AG04450 (cell line): ENCODE measurements around the gene NAA15. TPM values are rescaled to one million over a fixed set of nuclear protein-coding genes. Genes with fewer than 3 reads are reported as not detected.

Experiments used
- CTCF ChIA-PET: fragments of 300-600, 350-600 bp; formaldehyde crosslinking; extraction: SDS; loops from one replicate; lab custom pipeline; 2022; ENCODE audit warnings: antibody characterized with exemption, inconsistent platforms; lab: Charles Lee
- POLR2A ChIA-PET: fragments of 350-600 bp; formaldehyde crosslinking; extraction: SDS; loops from one replicate; lab custom pipeline; 2021; ENCODE audit warnings: antibody characterized with exemption, inconsistent platforms; lab: Yijun Ruan, JAX
- DNase-seq: peaks from one replicate; pipeline ENCODE4 v3.0.0-alpha.2; 2011; ENCODE audit warnings: low read depth, low spot score
- H3K27ac ChIP-seq: one replicate; pipeline ENCODE4 v1.5.1; 2012; ENCODE audit warnings: low read depth, low read length, control low read depth
- H3K27me3 ChIP-seq: one replicate; pipeline ENCODE4 v1.6.0; 2012; ENCODE audit warnings: low read length; ENCODE audit not compliant: control insufficient read depth, insufficient read depth
- H3K4me3 ChIP-seq: 2 replicates; pipeline ENCODE4 v1.5.1; 2011; ENCODE audit warnings: mild to moderate bottlenecking, low read depth, low read length, control low read depth
- H3K9me3 ChIP-seq: 2 replicates; pipeline ENCODE4 v1.5.1; 2012; ENCODE audit warnings: low read length; ENCODE audit not compliant: control insufficient read depth, insufficient read depth
- polyA plus RNA-seq: library from polyadenylated mRNA; depleted of rRNA; stranded (reverse); fragments of >200 nt; gene quantifications from 2 replicates; pipeline ENCODE4 v1.2.3, GENCODE V29; 2011
- TF ChIP-seq, protein P1 (sequence below): IDR thresholded peaks from 2 replicates; pipeline ENCODE4 v1.5.1; 2011; ENCODE audit warnings: low read depth, low read length, control low read depth, inconsistent platforms

NAA15 gene
- polyA plus RNA-seq, 1 experiment, result 30.2 TPM

DNA sequence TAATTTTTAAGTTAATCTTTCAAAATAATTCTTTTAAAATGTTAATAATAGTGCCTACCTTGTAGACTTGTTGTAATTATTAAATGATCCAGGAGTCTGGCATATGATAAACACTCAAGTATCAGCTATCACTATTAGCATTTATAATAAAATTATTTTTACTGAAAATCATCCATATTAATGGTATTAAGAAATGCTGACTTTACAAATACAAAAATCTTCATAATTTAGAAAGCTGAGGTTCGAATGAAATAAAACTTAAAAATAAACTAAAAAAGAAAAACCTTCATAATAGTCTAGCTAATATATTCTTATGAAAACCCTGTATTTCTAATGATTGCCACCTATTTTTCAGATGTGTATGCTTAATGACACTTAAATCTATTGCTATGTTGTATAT lies 26.5 kb upstream of the NAA15 start:
- Histone ChIP-seq H3K9me3 (no peaks in the 10 kb centered on the region), H3K4me3 (no peak overlapping the region), H3K27ac (no peak overlapping the region), H3K27me3 (no peaks in the 10 kb centered on the region)
- TF ChIP-seq, protein P1, sequence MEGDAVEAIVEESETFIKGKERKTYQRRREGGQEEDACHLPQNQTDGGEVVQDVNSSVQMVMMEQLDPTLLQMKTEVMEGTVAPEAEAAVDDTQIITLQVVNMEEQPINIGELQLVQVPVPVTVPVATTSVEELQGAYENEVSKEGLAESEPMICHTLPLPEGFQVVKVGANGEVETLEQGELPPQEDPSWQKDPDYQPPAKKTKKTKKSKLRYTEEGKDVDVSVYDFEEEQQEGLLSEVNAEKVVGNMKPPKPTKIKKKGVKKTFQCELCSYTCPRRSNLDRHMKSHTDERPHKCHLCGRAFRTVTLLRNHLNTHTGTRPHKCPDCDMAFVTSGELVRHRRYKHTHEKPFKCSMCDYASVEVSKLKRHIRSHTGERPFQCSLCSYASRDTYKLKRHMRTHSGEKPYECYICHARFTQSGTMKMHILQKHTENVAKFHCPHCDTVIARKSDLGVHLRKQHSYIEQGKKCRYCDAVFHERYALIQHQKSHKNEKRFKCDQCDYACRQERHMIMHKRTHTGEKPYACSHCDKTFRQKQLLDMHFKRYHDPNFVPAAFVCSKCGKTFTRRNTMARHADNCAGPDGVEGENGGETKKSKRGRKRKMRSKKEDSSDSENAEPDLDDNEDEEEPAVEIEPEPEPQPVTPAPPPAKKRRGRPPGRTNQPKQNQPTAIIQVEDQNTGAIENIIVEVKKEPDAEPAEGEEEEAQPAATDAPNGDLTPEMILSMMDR, result no peak
- ChIA-PET POLR2A (no interaction called here), CTCF (interaction anchor here (1.3 to 3.0 kb wide), 2 partner anchors 21 to 244 kb away, joined by 6 to 14 read pairs; no protein-coding TSS in a partner anchor)
- DNase-seq, result no peak

DNA sequence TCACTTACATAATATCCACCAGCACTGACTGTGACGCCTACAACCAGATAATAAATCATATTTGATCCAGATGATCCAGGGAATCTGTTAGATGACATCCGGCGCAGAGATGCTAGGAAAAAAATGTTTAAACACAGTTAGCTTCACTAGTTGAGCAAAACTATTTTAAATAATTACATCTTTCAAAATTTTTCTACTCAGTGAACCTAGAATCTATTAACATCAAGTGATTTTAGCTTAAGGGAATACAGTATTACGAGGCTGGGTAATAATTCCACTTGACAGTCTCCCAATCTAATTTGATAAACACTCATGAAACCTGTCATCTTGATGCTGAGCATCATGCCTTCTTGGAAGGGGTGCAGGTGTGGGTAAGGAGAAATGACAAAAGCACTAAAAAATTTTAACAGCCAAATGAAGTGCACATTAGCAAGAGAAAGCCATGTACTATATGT lies 26.0 kb upstream of the NAA15 start:
- Histone ChIP-seq H3K4me3 (no peak overlapping the region), H3K27ac (no peak overlapping the region), H3K27me3 (no peaks in the 10 kb centered on the region), H3K9me3 (no peaks in the 10 kb centered on the region)
- no peak for DNase-seq
- CTCF ChIA-PET, result interaction anchor here (1.3 to 3.0 kb wide), 2 partner anchors 21 to 245 kb away, joined by 6 to 14 read pairs; no protein-coding TSS in a partner anchor
- POLR2A ChIA-PET, result no interaction called here
- TF ChIP-seq, protein P1, result no peak

DNA sequence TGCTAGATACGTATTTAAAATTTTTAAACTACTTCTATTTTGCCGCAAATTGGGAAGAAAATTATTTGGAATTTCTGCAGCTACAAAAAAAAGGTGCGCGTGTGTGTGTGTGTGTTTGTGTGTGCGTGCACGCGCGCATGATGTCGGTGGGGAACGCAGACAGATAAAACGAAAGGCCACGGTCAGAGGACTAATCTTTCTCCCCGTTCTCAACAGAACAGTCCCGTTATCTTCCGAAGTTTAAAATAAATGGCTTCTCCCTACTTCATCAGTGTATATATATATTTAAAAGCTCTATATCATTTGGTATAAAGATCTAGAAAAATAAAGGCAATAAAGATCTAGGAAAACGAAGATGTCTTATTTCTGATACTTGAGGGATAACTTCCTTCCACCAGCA lies 22.8 kb upstream of the NAA15 start:
- Histone ChIP-seq H3K27me3 (no peaks in the 10 kb centered on the region), H3K27ac (no peak overlapping the region), H3K9me3 (no peaks in the 10 kb centered on the region), H3K4me3 (peak overlapping the region; percentile 69)
- DNase-seq, result no peak
- CTCF ChIA-PET, result interaction anchor here (1.0 kb wide), 1 partner anchor 17 kb away, joined by 5 read pairs; no protein-coding TSS in a partner anchor
- TF ChIP-seq, protein P1, result no peak
- POLR2A ChIA-PET, result interaction anchor here (0.6 kb wide), 1 partner anchor 10 kb away, joined by 3 read pairs; no protein-coding TSS in a partner anchor

DNA sequence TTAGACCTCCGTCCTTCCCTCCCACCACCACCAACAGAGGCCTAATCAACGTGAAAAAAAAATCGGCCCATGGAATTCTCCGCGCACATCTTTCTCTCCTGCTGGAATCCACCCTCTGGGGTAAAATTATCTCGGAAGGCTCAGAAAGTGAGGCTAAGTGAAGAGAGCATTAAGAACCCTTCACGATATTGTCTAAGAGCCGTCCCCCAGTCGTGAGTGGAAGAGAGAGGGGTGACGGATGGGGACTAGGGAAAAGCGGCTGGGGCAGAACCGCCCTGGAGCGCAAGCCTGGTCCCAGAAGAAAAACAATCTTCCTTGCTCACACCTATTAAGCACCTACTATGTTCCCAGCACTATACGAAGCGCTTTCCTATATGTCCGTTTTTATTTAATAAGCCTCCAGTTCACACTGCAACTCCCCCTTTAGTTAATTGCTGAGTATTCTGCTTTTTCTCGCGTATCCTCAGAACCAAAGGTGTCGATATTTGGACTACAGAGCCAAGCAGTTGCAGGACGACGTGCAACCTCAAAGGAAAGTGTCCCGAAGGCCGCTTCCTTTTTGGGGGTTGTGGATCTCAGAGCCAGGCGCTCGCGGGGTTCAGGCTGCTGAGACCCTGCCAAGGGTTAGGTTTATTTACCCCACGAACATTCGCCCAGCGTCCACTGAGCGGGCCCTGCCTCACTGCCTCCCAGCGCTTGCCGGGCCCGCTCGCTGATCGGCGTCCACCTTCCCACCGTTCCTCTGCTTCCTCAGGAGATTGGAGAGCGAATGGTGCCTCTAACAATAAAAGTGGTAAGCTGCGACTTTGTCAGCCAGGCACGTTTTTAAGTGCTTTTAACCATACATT lies 22.2 kb upstream of the NAA15 start:
- TF ChIP-seq, protein P1, result no peak
- peak overlapping the region; percentile 69 for H3K4me3 ChIP-seq
- ChIA-PET POLR2A (interaction anchor here (0.6 to 1.2 kb wide), 2 partner anchors 9 to 22 kb away, joined by 3 read pairs; partner anchors contain the start of gene NAA15), CTCF (interaction anchor here (0.6 to 4.9 kb wide), 4 partner anchors 16 to 827 kb away, joined by 3 to 44 read pairs (median 4); no protein-coding TSS in a partner anchor)
- H3K27ac ChIP-seq, result peak overlapping the region; percentile 59
- H3K9me3 ChIP-seq, result no peaks in the 10 kb centered on the region
- H3K27me3 ChIP-seq, result no peaks in the 10 kb centered on the region
- DNase-seq, result no peak
